Gastroesophageal sphincter (tissue), 4 donors: ENCODE data around the gene ENTPD2. TPM values are rescaled to one million over a fixed set of nuclear protein-coding genes. Genes with fewer than 3 reads are reported as not detected.

Source experiments
- ATAC-seq: fragments of 150-250 bp; one replicate; pipeline ENCODE4 v1.9.1; 2016; ENCODE audit warnings: mild to moderate bottlenecking, moderate library complexity
- H3K27ac ChIP-seq, 4 donors: fragments of 200-600 bp; sonication (generic) in 3 of 4; 1 replicate in 3 of 4; 2 replicates in 1 of 4; pipeline ENCODE4 v1.5.1; 2016 to 2019
- H3K27me3 ChIP-seq: fragments of 200-600 bp; sonication (generic); one replicate; pipeline ENCODE4 v1.5.1; 2019
- H3K36me3 ChIP-seq, 2 donors: fragments of 200-600 bp; sonication (generic); one replicate each; pipeline ENCODE4 v1.5.1; 2019; ENCODE audit warnings: control low read depth in 1 of 2
- H3K4me1 ChIP-seq, 3 donors: fragments of 200-600 bp; sonication (generic); 1 replicate in 2 of 3; 2 replicates in 1 of 3; pipeline ENCODE4 v1.5.1; 2016 to 2019; ENCODE audit warnings: control low read depth in 2 of 3
- H3K4me3 ChIP-seq, 2 donors: fragments of 200-600 bp; sonication (generic); one replicate each; pipeline ENCODE4 v1.5.1; 2019; ENCODE audit warnings: mild to moderate bottlenecking in 1 of 2, moderate library complexity in 1 of 2
- H3K9me3 ChIP-seq, 3 donors: fragments of 200-600 bp; sonication (generic); one replicate each; pipeline ENCODE4 v1.5.1; 2017 to 2019; ENCODE audit warnings: control low read depth in 2 of 3
- CTCF ChIP-seq, 4 experiments: fragments of 200-600 bp in 2 of 4; fragments of 450-650 bp in 2 of 4; sonication (generic) in 1 of 4; IDR thresholded peaks; one replicate each; pipeline ENCODE4 v1.5.1; 2017 to 2019; ENCODE audit warnings: antibody characterized with exemption in 4 of 4, mild to moderate bottlenecking in 2 of 4, moderate library complexity in 2 of 4
- EP300 ChIP-seq: sonication (generic); formaldehyde crosslinking; IDR thresholded peaks from one replicate; pipeline ENCODE4 v1.6.1; 2017; ENCODE audit warnings: antibody characterized with exemption, mild to moderate bottlenecking
- POLR2A ChIP-seq, 2 donors: fragments of 450-650 bp; IDR thresholded peaks; one replicate each; pipeline ENCODE4 v1.6.1; 2017; ENCODE audit warnings: antibody characterized with exemption in 2 of 2, mild to moderate bottlenecking in 2 of 2, moderate library complexity in 1 of 2
- POLR2AphosphoS5 ChIP-seq: sonication (generic); formaldehyde crosslinking; IDR thresholded peaks from one replicate; pipeline ENCODE4 v1.6.1; 2017; ENCODE audit warnings: antibody characterized with exemption
- WGBS, 2 donors: methylation state at CpG; one replicate each; pipeline ENCODE4 v1.1.5; 2018; ENCODE audit warnings: low coverage in 1 of 2; 5-methylcytosine and 5-hydroxymethylcytosine counted together
- total RNA-seq, 4 donors: library from RNA; depleted of rRNA; stranded (reverse); fragments of >200 nt; gene quantifications; one replicate each; pipeline ENCODE4 v1.1.0, GENCODE V29; 2016

The ENTPD2 gene
- total RNA-seq, 4 donors from 2014 or later = 0.58 to 1.6 TPM; not detected in 2

- TF ChIP-seq POLR2A (IDR thresholded peaks at IDR 0.05) (no peak), CTCF (IDR thresholded peaks at IDR 0.05) (no peak), EP300 (no peak), POLR2AphosphoS5 (no peak)
- ATAC-seq = peak; percentile 91
- H3K27ac ChIP-seq = peak within 1 kb of the TSS in 3 of 4 donors; percentile 8 to 70 (median 60)
- no peaks in the 10 kb centered on the region for H3K9me3 ChIP-seq
- peaks cover 0 to 26% (median 0%) of the 10 kb centered on the region in 3 donors for H3K4me1 ChIP-seq
- peaks cover 27% of the 10 kb centered on the region for H3K27me3 ChIP-seq
- WGBS, 2 donors = 0% methylated on average over 7 of the region's 74 CpGs; no CpG with 5 or more reads in 1 of the 2 donors
- H3K36me3 ChIP-seq = no peaks in the 10 kb centered on the region
- H3K4me3 ChIP-seq = peak within 1 kb of the TSS; percentile 6 to 49
Observed at GRCh38 chr9:137070201-137070905, 16.5 kb upstream of the ENTPD2 start, which contains the start of gene SAPCD2. SAPCD2 (minus strand) TSS chr9:137070557; CDS start chr9:137070460, 97 bp downstream.

- Histone ChIP-seq H3K36me3 (no peaks in the 10 kb centered on the region), H3K9me3 (no peaks in the 10 kb centered on the region), H3K4me3 (peak overlapping the region in 1 of 2 donors; percentile 49), H3K4me1 (peaks cover 0 to 26% (median 0%) of the 10 kb centered on the region in 3 donors), H3K27ac (no peak overlapping the region), H3K27me3 (peaks cover 34% of the 10 kb centered on the region)
- WGBS, 2 donors = no CpG with 5 or more reads among the region's 52 CpGs
- ATAC-seq = no peak
- no peak for TF ChIP-seq CTCF (IDR thresholded peaks at IDR 0.05)
- no peak for TF ChIP-seq POLR2AphosphoS5
- no peak for TF ChIP-seq EP300
- no peak for TF ChIP-seq POLR2A (IDR thresholded peaks at IDR 0.05)
Observed at GRCh38 chr9:137069508-137070091, 15.7 kb upstream of the ENTPD2 start.

GRCh38 chr9:137068539-137069507 lies 15.0 kb upstream of the ENTPD2 start:
- H3K27ac ChIP-seq = no peak overlapping the region
- H3K4me1 ChIP-seq = peaks cover 0 to 33% (median 4%) of the 10 kb centered on the region in 3 donors
- H3K36me3 ChIP-seq = no peaks in the 10 kb centered on the region
- no peak overlapping the region for H3K4me3 ChIP-seq
- WGBS, 2 donors = 80 to 82% methylated on average over 1 to 2 of the region's 17 CpGs
- H3K27me3 ChIP-seq = peaks cover 40% of the 10 kb centered on the region
- TF ChIP-seq POLR2A (IDR thresholded peaks at IDR 0.05) (no peak), CTCF (IDR thresholded peaks at IDR 0.05) (no peak), EP300 (no peak), POLR2AphosphoS5 (no peak)
- ATAC-seq = no peak
- H3K9me3 ChIP-seq = no peaks in the 10 kb centered on the region

GRCh38 chr9:137067860-137068538 lies 14.1 kb upstream of the ENTPD2 start:
- ATAC-seq = peak; percentile 48
- Histone ChIP-seq H3K4me1 (peaks cover 0 to 36% (median 5%) of the 10 kb centered on the region in 3 donors), H3K27me3 (peaks cover 48% of the 10 kb centered on the region), H3K9me3 (no peaks in the 10 kb centered on the region), H3K36me3 (no peaks in the 10 kb centered on the region), H3K27ac (no peak overlapping the region), H3K4me3 (no peak overlapping the region)
- no peak for TF ChIP-seq POLR2AphosphoS5
- TF ChIP-seq CTCF (IDR thresholded peaks at IDR 0.05) = peak in 3 of 4 experiments; percentile 80 to 87 (median 84)
- WGBS, 2 donors = 7% methylated on average over 3 of the region's 12 CpGs; no CpG with 5 or more reads in 1 of the 2 donors
